OCI-LY1 (cell line): ENCODE data around the gene TLCD4.

Experiments used
- H2AFZ ChIP-seq: fragments of 200-600 bp; sonication (generic), shearing (Covaris generic); 2 replicates; pipeline ENCODE4 v1.6.0; 2014; ENCODE audit warnings: antibody characterized with exemption, mild to moderate bottlenecking, low read length
- H3F3A ChIP-seq: fragments of 200-600 bp; sonication (generic), shearing (Covaris generic); 2 replicates; pipeline ENCODE4 v1.6.0; 2014; ENCODE audit warnings: mild to moderate bottlenecking, antibody characterized with exemption, low read length, moderate library complexity; ENCODE audit not compliant: insufficient read depth
- H3K27ac ChIP-seq: fragments of 200-600 bp; sonication (generic); 2 replicates; pipeline ENCODE4 v1.5.1; 2014; ENCODE audit warnings: low read length, mixed run types, mild to moderate bottlenecking, low read depth; ENCODE audit not compliant: poor library complexity, severe bottlenecking
- H3K27me3 ChIP-seq: fragments of 200-600 bp; sonication (generic); 2 replicates; pipeline ENCODE4 v1.6.0; 2014; ENCODE audit warnings: antibody characterized with exemption, mild to moderate bottlenecking, low read length, moderate library complexity; ENCODE audit not compliant: insufficient read depth
- H3K36me3 ChIP-seq: fragments of 200-600 bp; sonication (generic); 2 replicates; pipeline ENCODE4 v1.6.1; 2014; ENCODE audit warnings: mild to moderate bottlenecking, antibody characterized with exemption, low read length, moderate library complexity, mixed read lengths; ENCODE audit not compliant: insufficient read depth
- H3K4me1 ChIP-seq: fragments of 200-600 bp; sonication (generic); 2 replicates; pipeline ENCODE4 v1.5.1; 2014; ENCODE audit warnings: mild to moderate bottlenecking, low read length, moderate library complexity; ENCODE audit not compliant: insufficient read depth, severe bottlenecking
- H3K4me2 ChIP-seq: fragments of 200-600 bp; sonication (generic), shearing (Covaris generic); 2 replicates; pipeline ENCODE4 v1.6.1; 2014; ENCODE audit warnings: low read length
- H3K4me3 ChIP-seq: fragments of 200-600 bp; sonication (generic); 2 replicates; pipeline ENCODE4 v1.5.1; 2014; ENCODE audit warnings: low read length, low read depth, mild to moderate bottlenecking, mixed read lengths; ENCODE audit not compliant: poor library complexity, severe bottlenecking
- H3K79me2 ChIP-seq: fragments of 200-600 bp; shearing (Covaris generic); 2 replicates; pipeline ENCODE4 v1.6.1; 2016; ENCODE audit warnings: mixed run types, low read length, mixed read lengths; ENCODE audit not compliant: insufficient read depth
- H3K9ac ChIP-seq: fragments of 200-600 bp; sonication (generic), shearing (Covaris generic); 2 replicates; pipeline ENCODE4 v1.6.1; 2014; ENCODE audit warnings: mild to moderate bottlenecking, low read length, mixed read lengths
- H3K9me2 ChIP-seq: fragments of 200-600 bp; sonication (generic), shearing (Covaris generic); 2 replicates; pipeline ENCODE4 v1.6.1; 2014; ENCODE audit warnings: low read depth, mild to moderate bottlenecking, low read length, mixed read lengths
- H3K9me3 ChIP-seq: fragments of 200-600 bp; shearing (Covaris generic); 2 replicates; pipeline ENCODE4 v1.6.1; 2014; ENCODE audit warnings: low read length, mixed read lengths
- H4K20me1 ChIP-seq: fragments of 200-600 bp; sonication (generic), shearing (Covaris generic); 2 replicates; pipeline ENCODE4 v1.6.0; 2016; ENCODE audit warnings: mild to moderate bottlenecking, low read length; ENCODE audit not compliant: insufficient read depth
- CTCF ChIP-seq: fragments of 200-600 bp; sonication (generic), shearing (Covaris generic); IDR thresholded peaks from 2 replicates; pipeline ENCODE4 v1.5.1; 2017; ENCODE audit warnings: mild to moderate bottlenecking, antibody characterized with exemption, low read length, moderate library complexity, mixed read lengths
- EZH2 ChIP-seq: fragments of 200-600 bp; sonication (generic), shearing (Covaris generic); IDR thresholded peaks from 2 replicates; pipeline ENCODE4 v1.8.0; 2017; ENCODE audit warnings: borderline replicate concordance, mixed run types, mild to moderate bottlenecking, antibody characterized with exemption, low read length, moderate library complexity, mixed read lengths

The TLCD4 gene

GRCh38 chr1:95122151-95122697 lies 5.1 kb downstream of the TLCD4 start:
- H3K27ac ChIP-seq = no peak overlapping the region
- no peak overlapping the region for H2AFZ ChIP-seq
- no peaks in the 10 kb centered on the region for H3K79me2 ChIP-seq
- TF ChIP-seq CTCF = no peak
- H3K9ac ChIP-seq = no peak overlapping the region
- H3K27me3 ChIP-seq = no peaks in the 10 kb centered on the region
- no peaks in the 10 kb centered on the region for H4K20me1 ChIP-seq
- H3K4me1 ChIP-seq = peaks cover 6% of the 10 kb centered on the region
- no peaks in the 10 kb centered on the region for H3F3A ChIP-seq
- H3K4me2 ChIP-seq = no peak overlapping the region
- no peaks in the 10 kb centered on the region for H3K9me2 ChIP-seq
- no peaks in the 10 kb centered on the region for H3K9me3 ChIP-seq
- no peak overlapping the region for H3K4me3 ChIP-seq
- no peaks in the 10 kb centered on the region for H3K36me3 ChIP-seq

- Histone ChIP-seq H4K20me1 (no peaks in the 10 kb centered on the region), H3K9me3 (no peaks in the 10 kb centered on the region), H3K9me2 (no peaks in the 10 kb centered on the region), H3K4me3 (no peak overlapping the region), H3K27me3 (no peaks in the 10 kb centered on the region), H3K4me2 (no peak overlapping the region), H3K4me1 (no peaks in the 10 kb centered on the region), H3K9ac (no peak overlapping the region), H3K79me2 (no peaks in the 10 kb centered on the region), H2AFZ (no peak overlapping the region), H3F3A (no peaks in the 10 kb centered on the region), H3K27ac (no peak overlapping the region), H3K36me3 (no peaks in the 10 kb centered on the region)
- TF ChIP-seq EZH2 (no peak), CTCF (no peak)
Observed at GRCh38 chr1:95124342-95124741, 7.2 kb downstream of the TLCD4 start.

GRCh38 chr1:95126366-95126765 lies 9.2 kb downstream of the TLCD4 start:
- no peak overlapping the region for H3K4me3 ChIP-seq
- no peaks in the 10 kb centered on the region for H4K20me1 ChIP-seq
- H3K79me2 ChIP-seq = no peaks in the 10 kb centered on the region
- H3K4me1 ChIP-seq = no peaks in the 10 kb centered on the region
- H3K27me3 ChIP-seq = no peaks in the 10 kb centered on the region; the same call in 1 of the 2 replicates
- H3K36me3 ChIP-seq = no peaks in the 10 kb centered on the region
- no peak overlapping the region for H3K27ac ChIP-seq
- no peaks in the 10 kb centered on the region for H3K9me2 ChIP-seq
- no peaks in the 10 kb centered on the region for H3F3A ChIP-seq
- H2AFZ ChIP-seq = no peak overlapping the region
- H3K9ac ChIP-seq = no peak overlapping the region
- no peak overlapping the region for H3K4me2 ChIP-seq
- TF ChIP-seq CTCF = no peak
- no peak for TF ChIP-seq EZH2
- H3K9me3 ChIP-seq = no peaks in the 10 kb centered on the region
